ENCODE data around the gene WDR72. TPM values are rescaled to one million over a fixed set of nuclear protein-coding genes. Genes with fewer than 3 reads are reported as not detected.

The WDR72 gene
- total RNA-seq, 2 donors from 2014 or later: 0.08 TPM; not detected in 1

DNA sequence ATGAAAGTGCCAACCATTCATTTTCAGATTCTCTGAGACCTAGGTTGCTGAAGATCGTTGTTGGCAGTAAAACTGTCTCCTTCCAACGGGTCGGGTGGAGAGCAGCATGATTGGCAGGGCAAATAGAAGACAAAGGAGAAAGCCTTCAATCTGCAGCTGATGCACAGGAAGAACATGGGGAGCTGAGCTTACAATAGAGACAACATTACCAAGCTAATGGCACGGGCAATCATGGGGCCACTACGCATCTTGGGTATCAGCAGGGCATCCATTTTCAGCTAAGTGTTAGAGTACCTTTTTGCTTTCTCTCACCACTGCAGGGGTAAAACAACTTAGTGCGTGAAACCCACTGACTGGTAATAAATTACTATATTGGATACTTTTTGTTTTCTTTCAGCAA lies 114.8 kb downstream of the WDR72 start:
- Histone ChIP-seq H3K4me1 (no peaks in the 10 kb centered on the region), H3K27me3 (no peaks in the 10 kb centered on the region), H3K27ac (no peak overlapping the region), H3K4me3 (no peak overlapping the region), H3K9me3 (no peaks in the 10 kb centered on the region), H3K36me3 (no peaks in the 10 kb centered on the region)
- TF ChIP-seq, protein P1, sequence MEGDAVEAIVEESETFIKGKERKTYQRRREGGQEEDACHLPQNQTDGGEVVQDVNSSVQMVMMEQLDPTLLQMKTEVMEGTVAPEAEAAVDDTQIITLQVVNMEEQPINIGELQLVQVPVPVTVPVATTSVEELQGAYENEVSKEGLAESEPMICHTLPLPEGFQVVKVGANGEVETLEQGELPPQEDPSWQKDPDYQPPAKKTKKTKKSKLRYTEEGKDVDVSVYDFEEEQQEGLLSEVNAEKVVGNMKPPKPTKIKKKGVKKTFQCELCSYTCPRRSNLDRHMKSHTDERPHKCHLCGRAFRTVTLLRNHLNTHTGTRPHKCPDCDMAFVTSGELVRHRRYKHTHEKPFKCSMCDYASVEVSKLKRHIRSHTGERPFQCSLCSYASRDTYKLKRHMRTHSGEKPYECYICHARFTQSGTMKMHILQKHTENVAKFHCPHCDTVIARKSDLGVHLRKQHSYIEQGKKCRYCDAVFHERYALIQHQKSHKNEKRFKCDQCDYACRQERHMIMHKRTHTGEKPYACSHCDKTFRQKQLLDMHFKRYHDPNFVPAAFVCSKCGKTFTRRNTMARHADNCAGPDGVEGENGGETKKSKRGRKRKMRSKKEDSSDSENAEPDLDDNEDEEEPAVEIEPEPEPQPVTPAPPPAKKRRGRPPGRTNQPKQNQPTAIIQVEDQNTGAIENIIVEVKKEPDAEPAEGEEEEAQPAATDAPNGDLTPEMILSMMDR (IDR thresholded peaks at IDR 0.05): no peak
- no peak for DNase-seq (ENCODE audit: low spot score)

DNA sequence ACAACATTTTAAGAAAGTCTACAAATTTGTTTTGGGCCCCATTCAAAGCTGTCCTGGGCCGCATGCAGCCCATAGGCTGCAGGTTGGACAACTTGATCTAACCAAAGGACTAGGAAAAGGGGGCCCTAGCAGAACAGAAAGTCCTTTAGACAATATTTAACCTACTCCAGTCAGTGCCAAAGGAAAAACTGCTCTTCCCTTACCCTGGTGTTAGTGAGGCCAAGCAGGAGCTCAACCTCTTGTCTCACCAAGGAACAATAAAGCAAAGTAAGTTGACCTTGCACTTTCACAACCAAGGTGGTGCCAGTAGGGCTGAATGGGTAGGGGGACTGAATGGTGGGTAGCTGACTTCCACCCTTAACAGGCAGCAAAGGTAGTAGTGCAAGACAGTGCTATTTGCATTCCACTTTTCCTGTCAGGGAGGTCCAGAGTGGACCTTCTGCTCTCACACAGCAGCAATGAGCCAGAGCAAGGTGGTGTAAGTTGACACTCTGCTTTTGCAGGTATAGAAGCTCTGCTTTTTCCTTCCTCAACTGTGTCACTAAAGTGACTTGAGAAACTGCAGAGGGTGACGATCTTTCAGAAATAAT lies 124.9 kb downstream of the WDR72 start:
- Histone ChIP-seq H3K27ac (no peak overlapping the region), H3K27me3 (no peaks in the 10 kb centered on the region), H3K9me3 (peaks cover 0 to 14% of the 10 kb centered on the region in 2 donors), H3K4me1 (no peaks in the 10 kb centered on the region), H3K4me3 (no peak overlapping the region), H3K36me3 (no peaks in the 10 kb centered on the region)
- DNase-seq (ENCODE audit: low spot score): no peak
- TF ChIP-seq, protein P1 (IDR thresholded peaks at IDR 0.05): no peak

DNA sequence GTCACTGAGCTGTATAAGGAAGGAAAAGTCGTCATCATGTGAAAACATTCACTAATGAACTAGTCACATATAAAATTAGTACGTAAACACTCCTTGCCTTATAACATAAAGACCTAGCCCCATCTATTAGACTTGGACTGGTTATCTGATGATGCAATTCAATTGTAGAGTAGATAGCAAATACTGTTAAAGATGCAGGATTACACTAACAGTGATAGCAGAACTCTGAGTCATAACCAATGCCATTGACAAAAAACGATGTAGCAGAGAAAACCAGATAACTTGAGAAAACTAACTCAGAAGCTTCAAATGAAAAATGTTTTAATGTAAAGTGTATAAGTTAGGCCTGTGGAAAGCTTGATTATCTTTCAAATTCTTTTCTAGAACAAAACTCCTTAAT lies 132.2 kb downstream of the WDR72 start:
- TF ChIP-seq, protein P1 (IDR thresholded peaks at IDR 0.05): no peak
- Histone ChIP-seq H3K27me3 (no peaks in the 10 kb centered on the region), H3K4me3 (no peak overlapping the region), H3K4me1 (no peaks in the 10 kb centered on the region), H3K36me3 (no peaks in the 10 kb centered on the region), H3K27ac (no peak overlapping the region), H3K9me3 (peaks cover 0 to 7% of the 10 kb centered on the region in 2 donors)
- no peak for DNase-seq (ENCODE audit: low spot score)

DNA sequence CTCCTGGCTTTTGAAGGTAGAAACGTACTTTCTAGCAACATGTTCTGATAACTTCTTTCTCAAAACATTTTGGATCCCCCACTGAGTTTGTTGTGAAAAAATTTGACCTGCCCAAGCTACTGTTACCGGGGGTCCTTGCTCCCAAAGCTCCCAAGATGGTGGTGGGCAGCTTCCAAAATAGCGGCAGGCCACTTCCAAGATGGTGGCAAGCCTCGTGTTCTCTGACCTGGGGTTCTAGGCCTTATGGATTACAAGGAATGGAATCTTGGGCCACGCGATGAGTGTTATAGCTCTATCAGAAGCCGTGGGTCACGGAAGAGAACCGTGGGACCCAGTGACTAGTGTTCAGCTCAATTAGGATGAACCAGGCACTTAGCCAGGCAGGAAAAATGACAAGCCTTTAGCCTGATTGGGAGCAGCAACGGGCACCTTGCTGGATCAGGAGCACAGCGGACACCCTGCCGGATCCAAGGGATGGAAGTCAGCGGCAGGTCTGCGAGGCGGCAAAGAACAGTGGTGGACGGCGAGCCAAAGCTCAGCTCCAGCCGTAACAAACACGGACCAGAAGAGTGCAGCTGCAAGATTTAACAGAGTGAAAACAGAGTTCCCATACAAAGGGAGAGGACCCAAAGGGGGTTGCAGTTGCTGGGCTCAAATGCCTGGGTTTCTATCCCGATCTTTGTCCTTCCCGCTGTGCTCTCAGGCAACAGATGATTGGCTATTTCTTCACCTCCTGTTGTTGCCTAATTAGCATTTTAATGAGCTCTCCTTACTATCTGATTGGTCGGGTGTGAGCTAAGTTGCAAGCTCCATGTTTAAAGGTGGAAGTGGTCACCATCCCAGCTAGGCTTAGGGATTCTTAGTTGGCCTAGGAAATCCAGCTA lies 133.3 kb downstream of the WDR72 start:
- no peak for DNase-seq (ENCODE audit: low spot score)
- no peaks in the 10 kb centered on the region for H3K27me3 ChIP-seq
- TF ChIP-seq, protein P1 (IDR thresholded peaks at IDR 0.05): no peak
- H3K4me1 ChIP-seq: no peaks in the 10 kb centered on the region
- no peak overlapping the region for H3K27ac ChIP-seq
- no peak overlapping the region for H3K4me3 ChIP-seq
- H3K9me3 ChIP-seq: no peaks in the 10 kb centered on the region
- H3K36me3 ChIP-seq: no peaks in the 10 kb centered on the region

DNA sequence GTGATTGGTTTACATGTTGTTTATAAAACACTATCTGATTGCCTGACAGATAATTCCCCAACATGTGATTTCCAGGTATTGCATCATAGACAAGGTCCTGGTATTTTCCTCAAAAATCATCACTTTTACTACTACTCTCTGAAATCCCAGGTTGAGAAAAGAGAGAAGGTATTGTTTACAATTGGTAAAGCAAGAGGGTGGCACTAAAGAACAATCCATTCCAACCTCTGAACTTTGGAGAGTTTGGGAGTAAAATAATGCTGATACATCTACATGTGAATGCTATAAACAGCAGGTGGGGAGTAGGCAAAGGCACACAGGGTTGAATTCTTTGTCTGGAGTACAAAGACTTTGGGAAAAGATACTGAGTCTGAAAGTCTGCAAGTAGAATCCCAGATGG lies 134.2 kb downstream of the WDR72 start:
- H3K4me1 ChIP-seq: no peaks in the 10 kb centered on the region
- H3K9me3 ChIP-seq: no peaks in the 10 kb centered on the region
- TF ChIP-seq, protein P1 (IDR thresholded peaks at IDR 0.05): no peak
- no peak for DNase-seq (ENCODE audit: low spot score)
- H3K27ac ChIP-seq: no peak overlapping the region
- no peaks in the 10 kb centered on the region for H3K27me3 ChIP-seq
- no peaks in the 10 kb centered on the region for H3K36me3 ChIP-seq
- H3K4me3 ChIP-seq: no peak overlapping the region

Measured in right atrium auricular region (tissue), 2 donors.